Anterior cingulate cortex (tissue), 58 donors: ENCODE data around the gene LTK.

ENCODE experiments used
- DNase-seq, 58 donors: peaks; one replicate each; lab custom pipeline; 2025; lab: John Stamatoyannopoulos, UW

LTK gene

DNA sequence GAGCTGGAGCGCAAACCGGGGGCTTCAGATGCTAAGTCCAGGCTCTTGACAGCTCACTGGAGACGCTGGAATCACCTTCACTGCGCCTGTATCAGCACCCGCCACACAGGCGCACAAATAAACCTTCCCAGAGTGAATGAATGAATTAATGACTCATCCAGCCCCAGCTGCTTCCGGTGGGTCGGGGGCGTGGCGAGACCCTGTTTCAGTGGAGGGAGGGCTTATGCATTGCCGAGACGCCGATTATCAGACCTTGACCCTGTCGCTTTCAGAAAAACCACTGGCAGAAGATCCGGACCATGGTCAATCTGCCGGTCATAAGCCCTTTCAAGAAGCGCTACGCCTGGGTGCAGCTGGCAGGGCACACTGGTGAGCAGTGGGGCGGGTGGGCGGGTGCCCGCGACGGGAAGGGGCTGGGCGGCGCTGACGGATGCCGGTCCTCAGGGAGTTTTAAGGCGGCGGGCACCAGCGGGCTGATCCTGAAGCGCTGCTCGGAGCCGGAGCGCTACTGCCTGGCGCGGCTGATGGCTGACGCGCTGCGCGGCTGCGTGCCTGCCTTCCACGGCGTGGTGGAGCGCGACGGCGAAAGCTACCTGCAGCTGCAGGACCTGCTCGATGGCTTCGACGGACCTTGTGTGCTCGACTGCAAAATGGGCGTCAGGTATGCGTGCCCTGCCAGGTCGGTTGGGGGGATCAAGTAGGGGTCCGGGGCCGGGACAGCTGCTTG is 12.3 kb downstream of the LTK start:
- DNase-seq = peak in 4 of 58 donors; percentile 3 to 48 (median 18)

DNA sequence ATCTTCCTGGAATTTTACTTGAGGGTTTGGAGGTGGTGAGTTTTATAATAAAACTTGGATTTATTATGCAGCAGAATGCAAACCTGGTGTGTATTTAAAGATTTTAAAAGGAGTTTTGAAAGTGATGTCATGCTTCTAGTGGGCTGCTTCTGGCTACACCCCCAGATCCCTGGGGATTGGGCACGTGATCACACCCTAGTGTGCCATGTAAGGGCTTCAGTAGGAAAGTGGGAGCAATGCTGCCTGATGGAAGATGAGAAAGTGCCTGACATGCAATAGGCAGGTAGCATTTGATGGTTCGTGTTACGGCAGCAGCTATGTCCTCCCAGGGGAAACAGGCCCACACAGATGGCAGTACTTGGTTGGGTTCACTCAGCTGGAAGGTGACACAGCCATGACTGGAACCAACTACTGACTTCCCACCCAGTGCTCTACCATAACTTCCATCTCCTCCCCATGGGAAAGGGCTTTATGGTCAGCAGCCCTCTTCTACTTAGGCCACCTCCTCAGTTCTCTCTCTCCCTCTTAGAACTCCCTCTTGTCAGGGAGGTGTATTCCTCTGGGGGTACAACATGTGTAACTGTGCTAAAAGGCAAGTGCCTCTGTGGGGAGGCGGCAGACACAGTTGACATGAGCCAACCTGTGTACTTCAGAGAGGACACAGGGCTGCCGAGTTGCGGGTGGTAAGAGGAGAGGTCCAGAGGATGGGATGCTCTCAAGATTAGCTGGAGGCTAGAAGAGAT is 14.3 kb downstream of the LTK start:
- peak in 29 of 58 donors; percentile 5 to 68 (median 27) for DNase-seq

DNA sequence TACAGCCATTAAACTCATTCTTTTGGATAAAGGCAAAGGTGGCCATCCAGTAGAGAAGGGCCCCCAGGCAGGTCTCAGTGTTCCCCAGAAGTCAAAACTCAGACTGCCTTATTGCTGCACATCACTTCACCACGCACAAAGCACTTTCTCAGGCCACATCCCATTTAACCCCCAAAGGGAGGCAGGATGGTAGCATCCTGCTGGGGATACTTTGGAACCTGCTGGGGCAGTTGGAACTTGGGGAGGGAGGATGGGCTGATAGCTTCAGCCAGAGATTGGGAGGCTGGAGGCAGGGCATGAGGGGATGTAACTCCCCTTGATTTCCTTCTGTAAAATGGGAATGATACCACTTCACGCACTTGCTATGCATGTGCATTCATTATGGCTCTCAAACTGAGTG is 15.0 kb downstream of the LTK start:
- no peak for DNase-seq

DNA sequence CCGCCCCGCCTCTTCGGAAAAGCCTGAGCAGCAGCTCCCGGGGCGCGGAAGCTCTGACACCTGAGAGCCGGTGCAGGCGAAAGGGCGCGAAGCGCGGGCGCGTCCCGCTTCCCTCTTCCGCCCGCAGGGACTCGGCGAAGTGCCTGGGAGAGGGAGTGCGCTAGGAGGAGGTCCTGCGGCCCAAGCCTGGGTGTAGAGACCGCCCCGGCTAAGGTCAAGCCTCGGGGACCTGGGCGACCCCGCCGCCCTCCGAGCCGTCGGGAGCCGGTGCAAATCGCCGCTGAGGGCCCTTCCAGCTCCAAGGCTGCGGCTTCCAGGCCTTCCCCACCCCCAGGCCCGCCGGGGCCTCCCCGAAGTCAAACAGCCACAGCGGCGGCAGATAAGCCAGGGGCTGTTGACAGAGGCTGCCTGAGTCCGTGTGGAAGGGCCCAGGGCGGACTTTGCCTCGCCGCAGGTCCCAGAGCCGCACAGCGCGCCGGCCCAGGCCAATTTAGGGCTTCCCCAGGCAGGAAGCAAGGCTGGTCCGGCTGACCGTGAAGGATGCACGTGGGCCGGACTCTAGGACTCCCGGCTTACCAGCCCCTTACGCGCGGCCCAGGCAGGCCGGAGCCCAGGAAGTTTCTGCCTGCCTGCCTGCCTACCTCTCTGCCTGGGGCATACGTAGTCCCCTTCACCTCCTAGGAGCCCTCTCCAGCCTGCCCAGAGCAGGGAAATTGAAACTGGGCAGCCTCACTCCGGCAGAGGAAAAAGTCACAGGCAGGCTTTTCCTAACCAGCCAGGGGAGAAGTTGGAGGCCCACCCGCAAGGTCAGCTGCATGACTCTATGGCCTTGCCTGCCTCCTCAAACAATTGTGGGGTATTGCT is 17.7 kb downstream of the LTK start:
- DNase-seq = no peak

DNA sequence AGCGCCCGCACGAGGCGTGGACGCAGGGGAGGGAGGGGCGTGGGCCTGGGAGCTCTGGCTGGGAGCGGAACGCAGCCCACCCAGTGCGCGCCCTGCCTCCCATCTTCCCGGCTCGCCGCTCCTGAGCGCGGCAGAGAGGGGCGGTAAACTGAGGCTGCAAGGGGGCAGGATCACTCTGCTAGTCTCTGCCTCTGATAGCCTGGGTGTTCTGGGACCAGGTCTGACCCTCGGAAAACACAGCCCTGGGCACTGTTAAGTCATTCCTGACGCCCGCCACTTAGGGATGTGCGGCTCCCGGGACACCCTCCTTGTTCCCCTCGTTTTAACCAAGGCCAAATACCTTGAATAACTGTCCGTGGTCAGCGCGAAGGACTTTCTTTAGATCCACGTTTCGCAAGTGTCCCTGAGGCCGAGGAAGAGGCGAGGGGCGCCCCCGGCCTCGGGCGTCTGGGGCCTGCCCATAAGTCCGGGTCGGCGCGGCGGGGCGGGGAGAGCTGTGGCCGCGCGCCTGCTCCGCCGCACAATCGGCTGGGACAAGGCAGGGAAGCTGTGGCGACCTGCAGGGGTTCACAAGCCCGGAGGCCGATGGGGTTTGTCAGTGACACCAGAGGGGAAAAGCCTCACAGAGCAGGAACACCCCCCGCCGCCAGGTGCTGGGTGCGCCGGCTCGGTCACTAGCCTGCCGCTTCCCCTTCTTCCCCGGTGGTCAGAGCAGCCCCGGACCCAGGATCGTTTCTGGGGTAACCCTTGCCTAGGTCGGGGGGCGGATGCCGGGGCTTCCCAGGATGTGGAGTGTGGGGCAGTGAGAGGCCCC is 18.5 kb downstream of the LTK start:
- peak in 1 of 58 donors; percentile 20 for DNase-seq

DNA sequence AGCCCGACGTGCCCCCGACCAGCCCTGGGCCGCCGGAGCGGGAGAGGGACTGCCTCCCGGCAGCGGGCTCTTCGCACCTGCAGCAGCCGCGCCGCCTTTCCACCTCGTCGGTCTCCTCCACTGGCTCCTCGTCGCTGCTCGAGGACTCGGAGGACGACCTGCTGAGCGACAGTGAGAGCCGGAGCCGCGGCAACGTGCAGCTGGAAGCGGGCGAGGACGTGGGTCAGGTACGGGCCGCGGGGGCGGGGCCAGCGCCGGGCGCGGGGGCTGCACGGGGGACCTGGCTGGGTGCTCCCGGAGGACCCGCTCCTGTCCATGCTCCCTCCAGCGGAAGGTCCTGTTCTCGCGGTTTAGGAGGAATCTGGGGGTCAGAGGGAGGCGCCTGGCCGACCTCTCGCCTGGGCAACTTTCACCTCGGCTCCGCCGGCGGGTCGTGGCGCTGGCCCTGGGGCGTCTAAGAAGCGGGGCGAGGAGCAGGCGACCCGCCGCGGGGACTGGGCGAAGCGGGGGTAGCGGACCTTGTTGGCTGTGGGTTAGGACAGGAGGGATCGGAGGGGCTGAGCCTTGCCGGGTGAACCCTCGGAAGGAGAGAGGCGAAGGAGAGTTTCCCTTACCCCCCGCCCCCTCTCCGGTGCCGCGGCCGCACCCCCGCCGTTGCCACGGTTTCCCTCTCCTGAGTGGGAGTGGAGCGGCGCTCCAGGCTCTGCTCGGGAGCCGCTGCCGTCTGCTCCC is 19.3 kb downstream of the LTK start:
- DNase-seq = peak in 8 of 58 donors; percentile 24 to 50 (median 36)

DNA sequence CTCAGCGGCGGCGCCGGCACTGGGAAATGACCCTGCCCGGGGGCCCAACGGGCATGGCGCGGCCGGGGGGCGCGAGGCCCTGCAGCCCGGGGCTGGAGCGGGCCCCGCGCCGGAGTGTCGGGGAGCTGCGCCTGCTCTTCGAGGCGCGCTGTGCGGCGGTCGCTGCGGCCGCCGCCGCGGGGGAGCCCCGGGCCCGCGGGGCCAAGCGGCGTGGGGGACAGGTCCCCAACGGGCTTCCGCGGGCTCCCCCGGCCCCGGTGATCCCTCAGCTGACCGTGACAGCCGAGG is 19.8 kb downstream of the LTK start:
- DNase-seq = no peak

DNA sequence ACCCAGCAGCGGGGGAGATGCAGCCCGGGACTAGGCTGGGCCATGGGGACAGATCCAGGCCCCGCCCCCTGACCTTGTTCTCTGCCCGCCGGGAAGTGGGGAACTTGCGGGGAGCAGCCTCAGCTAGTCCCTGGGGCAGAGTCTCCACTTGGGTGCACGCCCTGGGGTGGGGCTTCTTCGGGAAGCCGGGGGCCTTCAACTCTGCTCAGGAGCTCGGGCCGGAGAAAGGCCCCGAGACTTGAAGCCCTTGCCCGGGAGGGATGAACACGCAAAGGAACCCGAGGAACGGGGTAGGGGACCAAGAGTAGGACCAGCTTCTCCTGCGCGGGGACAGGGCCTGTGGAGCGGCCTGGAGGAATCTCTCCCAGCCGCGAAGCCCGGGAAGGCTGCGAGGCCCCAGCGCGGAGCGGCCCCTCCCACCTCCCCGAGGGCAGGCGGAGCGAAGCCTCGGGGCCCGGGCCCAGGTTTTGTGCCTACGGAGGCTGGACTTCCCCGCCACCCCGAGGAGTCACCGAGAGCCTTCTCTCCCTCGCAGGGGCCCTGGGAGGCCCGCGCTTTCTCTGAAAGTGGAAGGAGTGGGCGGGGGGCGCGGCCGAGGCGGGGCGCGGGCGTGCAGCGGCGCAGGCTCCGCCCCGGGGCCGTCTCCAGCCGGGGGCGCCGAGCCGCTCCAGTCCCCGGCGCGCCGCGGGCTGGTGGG is 20.3 kb downstream of the LTK start, which contains the start of gene ITPKA:
Gene ITPKA, plus strand, starts transcription at position 670 of the 697 bp plus-strand sequence. CDS start 54 bp downstream, outside the sequence.
- DNase-seq = peak in 51 of 58 donors; percentile 8 to 64 (median 41)

DNA sequence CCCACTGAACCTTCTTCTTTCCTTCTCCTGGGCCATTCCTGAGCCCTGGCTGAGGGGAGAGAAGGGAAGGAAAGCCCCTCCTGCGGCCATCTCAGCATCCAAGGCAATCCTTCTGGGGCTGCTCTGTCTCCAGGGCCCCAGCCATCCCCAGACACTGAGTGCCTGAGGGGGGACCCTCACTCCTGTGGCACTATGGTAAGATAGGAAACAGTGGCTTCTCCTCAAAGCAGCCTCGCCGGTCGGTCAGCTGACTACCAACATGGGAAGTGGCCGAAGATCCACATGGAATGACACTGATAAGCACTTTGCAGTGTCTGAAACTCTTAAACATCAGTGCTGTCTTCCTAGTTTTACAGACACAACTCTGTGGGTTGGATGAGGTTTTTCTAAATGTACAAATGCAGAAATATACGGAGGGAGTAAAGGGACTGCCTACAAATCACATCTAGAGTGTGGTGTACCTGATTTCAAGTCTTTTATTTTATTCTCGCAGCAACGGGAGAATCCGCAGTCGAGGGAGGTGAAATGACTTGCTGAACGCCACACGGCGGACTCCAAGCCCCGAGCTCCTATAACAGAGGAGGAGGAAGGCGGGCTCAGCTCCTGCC is 20.9 kb downstream of the LTK start:
- no peak for DNase-seq

DNA sequence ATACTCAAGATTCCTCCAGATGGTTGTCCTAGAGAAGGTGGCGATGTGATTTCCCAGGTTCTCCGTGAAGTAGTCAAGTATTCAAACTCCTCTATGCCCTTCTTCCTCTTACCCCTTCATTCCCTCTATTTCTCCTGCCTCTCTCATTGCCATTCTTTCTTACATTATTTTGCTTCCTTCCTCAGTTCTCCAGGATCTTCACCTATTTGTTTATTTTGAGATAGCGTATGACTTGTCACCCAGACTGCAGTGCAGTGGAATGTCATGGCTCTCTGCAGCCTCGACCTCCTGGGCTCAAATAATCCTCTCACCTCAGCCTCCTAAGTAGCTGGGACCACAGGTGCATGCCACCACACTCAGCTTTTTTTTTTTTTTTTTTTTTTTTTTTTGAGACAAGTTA is 21.7 kb downstream of the LTK start:
- no peak for DNase-seq

DNA sequence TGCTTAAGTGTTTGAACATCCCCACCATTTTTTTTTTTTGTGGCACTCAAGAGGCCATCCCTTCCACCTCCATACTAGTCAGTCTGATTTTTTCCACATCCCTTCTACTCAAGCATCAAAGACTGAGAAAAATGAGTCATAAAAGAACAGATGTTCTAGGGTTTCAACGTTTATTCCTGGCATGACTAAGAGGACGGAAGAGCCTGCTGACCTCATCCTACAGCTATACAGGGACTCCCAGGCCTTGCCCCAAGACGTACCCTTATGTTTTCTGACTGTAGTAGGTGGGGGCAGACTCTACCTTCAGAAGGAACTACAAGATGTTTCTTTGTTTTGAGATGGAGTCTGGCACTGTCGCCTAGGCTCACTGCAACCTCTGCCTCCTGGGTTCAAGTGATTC is 23.3 kb downstream of the LTK start:
- DNase-seq = no peak

DNA sequence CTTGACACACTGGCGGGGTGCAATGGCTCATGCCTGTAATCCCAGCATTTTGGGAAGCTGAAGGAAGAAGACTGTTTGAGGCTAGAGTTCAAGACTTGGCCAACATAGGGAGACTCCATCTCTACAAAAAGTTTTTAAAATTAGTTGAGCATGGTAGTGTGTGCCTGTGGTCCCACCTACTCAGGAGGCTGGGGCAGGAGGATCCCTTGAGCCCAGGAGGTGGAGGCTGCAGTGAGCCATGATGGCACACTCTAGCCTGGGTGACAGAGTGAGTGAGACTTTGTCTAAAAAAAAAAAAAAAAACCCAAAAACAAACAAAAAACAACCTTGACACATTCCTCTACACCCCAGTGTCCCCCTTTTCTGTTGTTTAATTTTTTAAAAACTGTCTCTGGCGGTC is 24.0 kb downstream of the LTK start:
- no peak for DNase-seq

DNA sequence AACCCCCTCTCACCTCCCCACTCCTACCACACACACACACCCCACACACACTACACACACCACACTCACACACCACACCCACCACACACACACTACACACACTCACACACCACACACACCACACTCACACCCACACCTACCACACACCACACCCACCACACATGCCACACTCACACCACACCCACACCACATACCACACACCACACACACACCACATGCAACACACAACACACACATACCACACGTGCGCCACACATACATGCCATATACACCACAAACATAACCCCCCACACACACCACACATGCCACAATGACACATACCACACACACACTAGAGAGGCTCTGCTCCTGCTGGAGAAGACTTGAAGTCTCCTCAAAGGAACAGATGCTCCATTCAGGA is 25.8 kb downstream of the LTK start:
- no peak for DNase-seq

DNA sequence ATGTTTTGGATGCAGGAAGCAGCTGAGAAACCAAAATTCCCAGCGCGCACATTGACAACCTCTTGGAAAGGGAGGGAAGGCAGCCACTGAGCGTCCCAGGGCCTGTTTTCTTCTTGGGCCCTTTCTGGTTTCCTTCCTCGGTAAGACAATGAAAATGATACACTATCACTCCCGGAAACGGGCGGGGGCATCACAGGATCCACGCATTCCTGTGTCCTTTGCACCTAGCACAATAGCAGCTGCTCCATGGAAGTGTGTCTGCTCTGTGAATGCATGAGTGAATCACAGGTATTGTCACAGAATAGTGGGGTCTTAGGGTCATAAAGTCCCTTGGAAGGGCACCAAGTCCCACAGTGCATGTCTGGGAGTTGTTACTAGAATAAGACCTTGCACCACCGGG is 26.2 kb downstream of the LTK start:
- no peak for DNase-seq

DNA sequence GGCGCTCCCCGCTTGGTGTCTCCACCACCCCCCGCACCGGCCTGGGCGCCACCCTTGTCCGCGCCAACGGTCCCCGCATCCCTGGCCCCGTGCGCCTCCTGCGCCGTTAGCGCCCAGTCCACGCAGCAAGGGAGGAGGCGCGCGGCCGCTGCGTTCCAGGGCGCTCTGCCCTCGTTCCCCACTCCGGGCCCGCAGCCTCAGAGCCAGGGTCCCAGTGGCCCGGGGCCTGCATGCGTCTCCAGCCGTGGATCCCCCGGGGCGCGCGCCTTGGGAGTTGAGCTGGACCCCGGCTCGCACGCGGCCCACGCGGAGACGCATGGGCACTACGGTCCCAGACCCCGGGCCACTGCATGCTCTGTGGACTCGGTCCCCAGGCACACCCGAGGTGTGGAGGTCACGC is 27.3 kb downstream of the LTK start:
- no peak for DNase-seq

DNA sequence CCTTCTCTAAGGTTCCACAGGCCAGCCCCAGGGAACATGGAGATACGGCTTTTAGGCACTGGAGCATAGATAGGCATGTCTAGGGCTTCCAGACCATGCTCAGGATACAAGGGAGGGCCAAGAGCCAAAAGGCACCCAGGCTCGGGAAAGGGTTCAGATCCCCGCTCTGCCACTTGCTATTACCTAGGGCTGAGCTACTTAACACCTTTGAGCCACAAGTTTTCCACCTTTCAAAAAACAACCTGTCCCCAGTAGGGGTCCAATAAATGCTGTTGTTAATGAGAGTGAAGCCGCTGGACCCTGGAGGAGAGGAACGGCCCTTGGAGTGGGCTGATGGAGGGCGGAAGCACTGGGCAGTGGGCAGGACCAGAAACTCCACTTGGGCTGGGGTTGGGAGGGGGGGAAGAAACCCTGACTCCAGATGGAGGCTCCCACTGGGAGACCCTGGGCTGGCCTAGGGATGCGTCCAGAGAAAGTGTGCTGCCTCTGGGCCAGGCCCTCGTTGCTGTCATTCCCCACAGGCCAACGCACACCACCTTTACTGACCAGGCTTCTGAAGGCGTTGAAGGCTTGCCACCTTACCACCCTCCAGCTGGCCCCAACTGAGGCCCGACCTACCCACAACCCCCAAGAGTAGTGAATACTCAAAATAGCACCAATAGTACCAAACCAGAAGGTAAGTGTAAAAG is 28.5 kb downstream of the LTK start:
- no peak for DNase-seq

DNA sequence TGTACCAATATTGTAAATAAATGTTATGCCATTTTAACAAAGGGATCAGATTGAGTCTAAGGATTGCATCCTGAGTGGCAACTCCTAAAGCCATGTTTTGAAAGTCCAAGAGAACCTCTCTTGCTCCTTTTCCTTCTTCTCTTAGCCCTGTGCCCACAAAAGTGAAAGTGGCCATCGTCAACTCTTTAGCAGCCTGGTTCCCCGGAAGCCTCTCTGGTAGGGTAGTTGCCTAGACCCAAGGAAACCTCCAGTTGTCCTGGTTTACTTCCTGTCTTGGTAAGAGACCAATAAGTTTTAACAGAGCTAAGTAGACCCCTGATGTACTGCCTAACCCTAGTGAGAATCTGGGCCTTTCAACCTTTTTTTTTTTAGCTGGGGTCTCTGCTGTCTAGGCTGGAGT is 30.1 kb downstream of the LTK start:
- DNase-seq = no peak

DNA sequence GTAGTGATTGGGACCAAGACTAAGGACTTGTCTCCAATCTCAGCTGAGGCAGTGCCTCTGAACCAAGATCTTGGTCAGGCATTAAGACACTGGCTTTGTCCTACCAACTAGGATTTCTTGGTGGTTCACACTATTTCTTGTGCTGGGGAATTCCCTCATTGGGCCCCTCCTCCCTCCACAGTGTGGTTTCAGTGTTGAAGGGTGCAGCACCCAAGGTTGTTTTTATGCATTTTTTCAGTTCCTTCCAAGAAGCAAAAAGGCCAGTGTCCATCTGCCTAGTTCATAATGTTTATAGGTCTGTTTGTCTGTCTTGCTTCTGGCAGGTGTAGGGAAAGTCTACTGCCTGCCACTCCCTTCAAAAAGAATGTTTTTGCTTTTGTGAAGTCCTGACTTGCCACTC is 30.5 kb downstream of the LTK start:
- DNase-seq = no peak
